HG03460 (cell line): ENCODE measurements around the gene PTMA.
"Not testable (repeated sequence)": the region's sequence is repeated elsewhere in the genome, so short reads cannot be mapped to it uniquely, and the experiment has no call there.

ENCODE experiments used
- ATAC-seq: cut with Tn5 transposase; IDR thresholded peaks from one replicate; pipeline ENCODE4 v1.9.1; 2021; ENCODE audit not compliant: unreplicated experiment

Gene PTMA

DNA sequence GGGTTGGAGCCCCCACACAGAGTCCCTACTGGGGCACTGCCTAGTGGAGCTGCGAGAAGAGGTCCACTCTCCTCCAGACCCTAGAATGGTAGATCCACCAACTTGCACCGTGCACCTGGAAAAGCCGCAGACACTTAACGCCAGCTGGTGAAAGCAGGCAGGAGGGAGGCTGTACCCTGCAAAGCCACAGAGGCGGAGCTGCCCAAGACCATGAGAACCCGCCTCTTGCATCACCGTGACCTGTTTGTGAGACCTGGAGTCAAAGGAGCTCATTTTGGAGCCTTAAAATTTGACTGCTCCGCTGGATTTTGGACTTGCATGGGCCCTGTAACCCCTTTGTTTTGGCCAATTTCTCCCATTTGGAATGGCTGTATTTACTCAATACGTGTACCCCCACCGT lies 40.7 kb downstream of the PTMA start:
- ATAC-seq: not testable (repeated sequence)

DNA sequence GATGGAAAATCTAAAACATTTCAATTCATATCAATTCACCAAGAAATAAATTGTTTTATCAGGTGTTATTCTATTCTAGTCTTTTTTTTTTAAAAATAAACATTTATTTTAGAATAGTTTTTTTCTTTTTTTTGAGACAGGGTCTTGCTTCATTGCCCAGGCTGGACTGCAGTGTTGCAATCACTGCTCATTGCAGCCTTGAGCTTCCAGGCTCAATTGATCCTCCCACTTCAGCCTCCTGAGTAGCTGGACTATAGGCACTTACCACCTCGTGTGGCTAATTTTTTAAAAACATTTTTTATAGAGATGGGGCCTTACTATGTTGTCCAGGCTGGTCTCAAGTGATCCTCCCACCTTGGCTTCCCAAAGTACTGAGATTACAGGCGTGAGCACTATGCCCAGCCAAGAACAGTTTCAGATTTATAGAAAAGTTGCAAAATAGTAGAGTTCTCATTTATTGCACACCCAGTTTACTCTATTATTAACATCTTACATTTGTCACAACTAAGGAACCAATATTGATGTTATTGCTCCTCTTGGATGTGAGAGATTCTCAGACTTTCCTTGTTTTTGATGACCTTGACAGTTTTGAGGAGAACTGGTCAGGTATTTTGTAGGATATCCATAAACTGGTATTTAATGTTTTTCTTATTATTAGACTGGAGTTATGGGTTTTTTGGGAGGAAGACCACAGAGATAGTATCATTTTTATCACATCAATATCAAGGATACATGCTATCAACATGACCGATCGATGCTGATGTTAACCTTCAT lies 42.9 kb downstream of the PTMA start:
- ATAC-seq: no peak

DNA sequence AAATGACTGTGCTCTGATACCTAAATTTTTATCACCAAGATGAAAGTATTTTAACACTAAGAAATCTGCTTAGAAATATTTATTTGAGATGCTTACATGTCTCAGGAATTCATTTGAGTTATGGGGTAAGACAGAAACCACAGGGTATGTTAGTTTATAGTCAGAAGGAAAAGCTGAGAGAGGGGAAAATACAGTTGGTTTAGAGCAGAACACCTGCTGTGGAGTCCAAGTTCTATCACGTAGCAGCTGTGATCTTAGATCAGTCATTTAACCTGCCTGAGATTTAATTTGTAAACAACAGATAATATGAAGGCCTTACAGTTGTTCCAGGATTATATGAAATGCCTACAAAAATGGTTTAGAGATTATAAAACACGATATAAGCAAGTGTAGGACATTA lies 43.7 kb downstream of the PTMA start:
- no peak for ATAC-seq

DNA sequence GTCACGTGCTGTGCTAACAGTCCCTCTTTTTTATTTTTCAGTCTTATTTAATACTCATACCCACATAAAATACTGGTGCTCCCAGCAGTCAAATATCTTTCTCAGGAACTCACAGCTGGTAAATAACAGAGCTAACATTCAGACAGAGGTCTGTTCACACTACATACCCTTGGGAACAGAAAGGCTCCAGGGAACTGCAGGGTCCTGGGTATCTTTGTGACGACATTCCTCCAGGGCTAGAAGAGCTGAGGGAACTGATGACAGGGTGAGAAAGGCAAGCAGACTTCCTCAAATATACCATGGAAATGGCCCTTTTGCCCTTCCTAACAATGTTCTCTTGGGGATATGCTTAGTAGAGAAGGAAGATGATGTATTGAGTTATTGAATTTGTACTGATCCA lies 53.4 kb downstream of the PTMA start:
- no peak for ATAC-seq
